ENCODE measurements around the gene PEG3. TPM values are rescaled to one million over a fixed set of nuclear protein-coding genes. Genes with fewer than 3 reads are reported as not detected.

Gene PEG3
- total RNA-seq, 4 donors from 2014 or later: 9.0 to 14.7 (median 9.8) TPM

GRCh38 chr19:56835401-56835800 is 5.1 kb downstream of the PEG3 start:
- no peak for DNase-seq (ENCODE audit: low spot score in 2 of 2)
- no peak overlapping the region for H3K4me3 ChIP-seq
- H3K4me1 ChIP-seq: peaks cover 0 to 10% (median 3%) of the 10 kb centered on the region in 4 donors
- peaks cover 0 to 7% (median 0%) of the 10 kb centered on the region in 3 donors for H3K36me3 ChIP-seq
- H3K27ac ChIP-seq: no peak overlapping the region
- H3K27me3 ChIP-seq: no peaks in the 10 kb centered on the region
- TF ChIP-seq EP300 (IDR thresholded peaks at IDR 0.05): no peak
- TF ChIP-seq POLR2A (IDR thresholded peaks at IDR 0.05): no peak
- TF ChIP-seq, protein P1, sequence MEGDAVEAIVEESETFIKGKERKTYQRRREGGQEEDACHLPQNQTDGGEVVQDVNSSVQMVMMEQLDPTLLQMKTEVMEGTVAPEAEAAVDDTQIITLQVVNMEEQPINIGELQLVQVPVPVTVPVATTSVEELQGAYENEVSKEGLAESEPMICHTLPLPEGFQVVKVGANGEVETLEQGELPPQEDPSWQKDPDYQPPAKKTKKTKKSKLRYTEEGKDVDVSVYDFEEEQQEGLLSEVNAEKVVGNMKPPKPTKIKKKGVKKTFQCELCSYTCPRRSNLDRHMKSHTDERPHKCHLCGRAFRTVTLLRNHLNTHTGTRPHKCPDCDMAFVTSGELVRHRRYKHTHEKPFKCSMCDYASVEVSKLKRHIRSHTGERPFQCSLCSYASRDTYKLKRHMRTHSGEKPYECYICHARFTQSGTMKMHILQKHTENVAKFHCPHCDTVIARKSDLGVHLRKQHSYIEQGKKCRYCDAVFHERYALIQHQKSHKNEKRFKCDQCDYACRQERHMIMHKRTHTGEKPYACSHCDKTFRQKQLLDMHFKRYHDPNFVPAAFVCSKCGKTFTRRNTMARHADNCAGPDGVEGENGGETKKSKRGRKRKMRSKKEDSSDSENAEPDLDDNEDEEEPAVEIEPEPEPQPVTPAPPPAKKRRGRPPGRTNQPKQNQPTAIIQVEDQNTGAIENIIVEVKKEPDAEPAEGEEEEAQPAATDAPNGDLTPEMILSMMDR (IDR thresholded peaks at IDR 0.05): no peak
- peaks cover 0 to 30% (median 0%) of the 10 kb centered on the region in 4 donors for H3K9me3 ChIP-seq

DNA sequence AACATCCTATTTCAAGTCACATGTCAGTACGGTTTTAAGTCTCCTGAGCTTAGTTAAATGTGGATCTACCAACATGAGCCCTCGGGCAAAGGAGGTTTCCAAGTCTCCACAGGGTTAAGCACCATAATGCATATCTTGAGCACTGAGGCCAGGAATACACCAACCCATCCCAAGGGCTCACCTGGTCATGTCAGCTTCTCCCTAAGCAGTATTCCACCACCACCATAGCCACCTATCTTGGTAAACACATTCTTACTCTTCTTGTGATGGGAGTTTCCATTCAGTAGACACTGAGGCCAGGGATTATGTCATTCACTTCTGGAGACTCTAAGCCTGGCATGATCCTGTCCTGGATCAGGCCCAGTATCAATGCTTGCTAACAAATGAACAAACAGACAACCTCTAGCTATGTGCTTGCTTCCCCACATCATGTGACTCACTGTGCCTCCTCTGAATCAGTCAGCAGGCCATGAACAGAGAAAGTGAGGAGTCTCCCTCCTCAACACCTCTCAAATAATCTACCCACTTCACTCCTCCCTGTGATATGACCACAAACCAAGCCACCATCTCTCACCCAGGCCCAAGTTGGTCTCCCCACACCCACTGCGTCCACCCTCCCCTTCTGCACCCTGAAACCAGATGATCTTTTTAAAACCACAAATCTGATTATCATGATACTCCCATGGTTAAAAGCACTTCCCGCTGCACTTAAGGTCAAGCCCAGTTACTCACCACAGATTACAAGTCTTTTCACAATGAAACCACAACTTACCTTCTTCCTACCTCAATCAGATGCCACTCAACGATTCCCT is 5.8 kb downstream of the PEG3 start:
- Histone ChIP-seq H3K4me1 (peaks cover 0 to 8% (median 3%) of the 10 kb centered on the region in 4 donors), H3K27ac (no peak overlapping the region), H3K36me3 (peaks cover 0 to 7% (median 0%) of the 10 kb centered on the region in 3 donors), H3K27me3 (no peaks in the 10 kb centered on the region), H3K4me3 (no peak overlapping the region), H3K9me3 (peaks cover 0 to 24% (median 0%) of the 10 kb centered on the region in 4 donors)
- TF ChIP-seq EP300 (IDR thresholded peaks at IDR 0.05) (no peak), POLR2A (IDR thresholded peaks at IDR 0.05) (no peak)
- TF ChIP-seq, protein P1 (IDR thresholded peaks at IDR 0.05): no peak
- no peak for DNase-seq (ENCODE audit: low spot score in 2 of 2)
- WGBS, 2 donors: 77 to 80% methylated on average over 5 of the region's 5 CpGs

- DNase-seq (ENCODE audit: low spot score in 2 of 2): no peak
- WGBS, 2 donors: 74 to 79% methylated on average over 5 of the region's 5 CpGs
- no peak overlapping the region for H3K27ac ChIP-seq
- H3K9me3 ChIP-seq: peaks cover 0 to 1% (median 0%) of the 10 kb centered on the region in 4 donors
- H3K4me3 ChIP-seq: no peak overlapping the region
- TF ChIP-seq EP300 (IDR thresholded peaks at IDR 0.05) (no peak), POLR2A (IDR thresholded peaks at IDR 0.05) (no peak)
- TF ChIP-seq, protein P1 (IDR thresholded peaks at IDR 0.05): no peak
- peaks cover 0 to 6% (median 0%) of the 10 kb centered on the region in 4 donors for H3K4me1 ChIP-seq
- H3K27me3 ChIP-seq: no peaks in the 10 kb centered on the region
- peaks cover 0 to 7% (median 0%) of the 10 kb centered on the region in 3 donors for H3K36me3 ChIP-seq
Observed at GRCh38 chr19:56832352-56832928, 8.1 kb downstream of the PEG3 start.

DNA sequence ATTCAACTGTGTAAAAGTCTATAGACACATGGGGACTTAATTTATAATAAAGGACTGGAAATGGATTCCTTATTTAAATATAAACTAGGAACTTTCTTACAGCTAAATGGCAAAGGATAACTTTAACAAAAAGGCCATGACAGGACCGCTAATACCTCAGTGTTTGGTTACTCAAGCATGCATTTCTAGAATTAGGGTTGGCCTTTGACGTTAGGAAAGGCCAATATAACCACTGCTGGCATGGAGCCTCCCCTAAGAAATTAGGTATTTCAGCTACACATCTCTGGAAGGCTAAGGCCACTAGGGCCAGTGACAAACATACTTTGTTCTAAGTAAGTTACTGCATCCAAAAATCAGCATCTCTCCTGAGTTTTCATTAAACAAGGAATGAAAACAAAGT is 9.3 kb downstream of the PEG3 start:
- H3K27me3 ChIP-seq: no peaks in the 10 kb centered on the region
- DNase-seq (ENCODE audit: low spot score in 2 of 2): no peak
- 38 to 45% methylated on average over 2 of the region's 2 CpGs for WGBS, 2 donors
- no peaks in the 10 kb centered on the region for H3K9me3 ChIP-seq
- no peak overlapping the region for H3K4me3 ChIP-seq
- H3K4me1 ChIP-seq: no peaks in the 10 kb centered on the region
- no peak overlapping the region for H3K27ac ChIP-seq
- TF ChIP-seq POLR2A (IDR thresholded peaks at IDR 0.05) (no peak), EP300 (IDR thresholded peaks at IDR 0.05) (no peak)
- TF ChIP-seq, protein P1 (IDR thresholded peaks at IDR 0.05): no peak
- peaks cover 0 to 7% (median 0%) of the 10 kb centered on the region in 3 donors for H3K36me3 ChIP-seq

- 83 to 96% methylated on average over 6 of the region's 6 CpGs for WGBS, 2 donors
- DNase-seq (ENCODE audit: low spot score in 2 of 2): no peak
Observed at GRCh38 chr19:56829596-56829995, 10.9 kb downstream of the PEG3 start.

More at GRCh38 chr19:56829596-56829995, 10.9 kb downstream of the PEG3 start:
- no peaks in the 10 kb centered on the region for H3K27me3 ChIP-seq
- H3K36me3 ChIP-seq: peaks cover 0 to 7% (median 0%) of the 10 kb centered on the region in 3 donors
- H3K4me3 ChIP-seq: no peak overlapping the region
- H3K9me3 ChIP-seq: no peaks in the 10 kb centered on the region
- no peaks in the 10 kb centered on the region for H3K4me1 ChIP-seq
- TF ChIP-seq, protein P1 (IDR thresholded peaks at IDR 0.05): no peak
- TF ChIP-seq POLR2A (IDR thresholded peaks at IDR 0.05) (no peak), EP300 (IDR thresholded peaks at IDR 0.05) (no peak)
- H3K27ac ChIP-seq: no peak overlapping the region
